LNCaP clone FGC (cell line): ENCODE measurements around the gene PCSK6.

ENCODE experiments used
- DNase-seq: peaks from one replicate; pipeline ENCODE4 v3.0.0-alpha.2; 2011; ENCODE audit warnings: low read depth
- H3K4me3 ChIP-seq: 2 replicates; pipeline ENCODE4 v1.5.1; 2011; ENCODE audit warnings: mild to moderate bottlenecking, low read depth, low read length, control low read depth
- CTCF ChIP-seq: IDR thresholded peaks from 2 replicates; pipeline ENCODE4 v1.5.1; 2012; ENCODE audit warnings: mild to moderate bottlenecking; ENCODE audit not compliant: control insufficient read depth, insufficient read depth; ENCODE audit errors: extremely low read depth

Gene PCSK6

GRCh38 chr15:101498717-101499480, 9.4 kb upstream of the PCSK6 start:
- no peak for TF ChIP-seq CTCF
- DNase-seq: peak; percentile 41

GRCh38 chr15:101498076-101498716, 8.7 kb upstream of the PCSK6 start:
- TF ChIP-seq CTCF: no peak
- DNase-seq: no peak
- no peak overlapping the region for H3K4me3 ChIP-seq

More at GRCh38 chr15:101498717-101499480, 9.4 kb upstream of the PCSK6 start:
- no peak overlapping the region for H3K4me3 ChIP-seq

- TF ChIP-seq CTCF: no peak
- no peak for DNase-seq
Observed at GRCh38 chr15:101497484-101498034, 8.1 kb upstream of the PCSK6 start.

GRCh38 chr15:101497017-101497416, 7.5 kb upstream of the PCSK6 start:
- TF ChIP-seq CTCF: no peak
- DNase-seq: no peak
- H3K4me3 ChIP-seq: no peak overlapping the region

More at GRCh38 chr15:101497484-101498034, 8.1 kb upstream of the PCSK6 start:
- H3K4me3 ChIP-seq: no peak overlapping the region

- H3K4me3 ChIP-seq: no peak overlapping the region
- DNase-seq: no peak
- no peak for TF ChIP-seq CTCF
Observed at GRCh38 chr15:101496198-101496986, 6.9 kb upstream of the PCSK6 start.

GRCh38 chr15:101495334-101496197, 6.1 kb upstream of the PCSK6 start:
- no peak for TF ChIP-seq CTCF
- H3K4me3 ChIP-seq: no peak overlapping the region
- no peak for DNase-seq
